HG03521 (cell line): ENCODE data around the gene DNMT3A.

Experiments
- ATAC-seq: cut with Tn5 transposase; IDR thresholded peaks from one replicate; pipeline ENCODE4 v1.9.1; 2021; ENCODE audit warnings: mild to moderate bottlenecking, moderate library complexity; ENCODE audit not compliant: unreplicated experiment

DNMT3A gene

GRCh38 chr2:25373269-25373981 lies 31.7 kb upstream of the DNMT3A start:
- ATAC-seq: no peak

- no peak for ATAC-seq
Measured at GRCh38 chr2:25372405-25373268, 30.9 kb upstream of the DNMT3A start.

- ATAC-seq: no peak
Measured at GRCh38 chr2:25371253-25372241, 29.8 kb upstream of the DNMT3A start.

GRCh38 chr2:25369876-25370275 lies 28.2 kb upstream of the DNMT3A start:
- no peak for ATAC-seq

- no peak for ATAC-seq
Measured at GRCh38 chr2:25369439-25369838, 27.7 kb upstream of the DNMT3A start.

- ATAC-seq: no peak
Measured at GRCh38 chr2:25368660-25369059, 26.9 kb upstream of the DNMT3A start.

- no peak for ATAC-seq
Measured at GRCh38 chr2:25367296-25367695, 25.6 kb upstream of the DNMT3A start.

- no peak for ATAC-seq
Measured at GRCh38 chr2:25366629-25367028, 24.9 kb upstream of the DNMT3A start.

- no peak for ATAC-seq
Measured at GRCh38 chr2:25365241-25365640, 23.5 kb upstream of the DNMT3A start.

- ATAC-seq: no peak
Measured at GRCh38 chr2:25363733-25364132, 22.0 kb upstream of the DNMT3A start.

- peak; percentile 60 for ATAC-seq
Measured at GRCh38 chr2:25362434-25363145, 20.9 kb upstream of the DNMT3A start.

GRCh38 chr2:25362049-25362433 lies 20.3 kb upstream of the DNMT3A start:
- peak; percentile 86 for ATAC-seq

- no peak for ATAC-seq
Measured at GRCh38 chr2:25361261-25362048, 19.7 kb upstream of the DNMT3A start.

- no peak for ATAC-seq
Measured at GRCh38 chr2:25358836-25359235, 17.1 kb upstream of the DNMT3A start.

GRCh38 chr2:25358249-25358815 lies 16.6 kb upstream of the DNMT3A start:
- no peak for ATAC-seq

- no peak for ATAC-seq
Measured at GRCh38 chr2:25356088-25356487, 14.4 kb upstream of the DNMT3A start.

GRCh38 chr2:25355270-25355669 lies 13.5 kb upstream of the DNMT3A start:
- ATAC-seq: no peak

- no peak for ATAC-seq
Measured at GRCh38 chr2:25354116-25354515, 12.4 kb upstream of the DNMT3A start.

- no peak for ATAC-seq
Measured at GRCh38 chr2:25349397-25349796, 7.7 kb upstream of the DNMT3A start.
